ENCODE measurements around the gene AFP. TPM values are rescaled to one million over a fixed set of nuclear protein-coding genes. Genes with fewer than 3 reads are reported as not detected.

Gene AFP
- total RNA-seq, 1 experiment from 2014 or later, result 4.9 TPM

DNA sequence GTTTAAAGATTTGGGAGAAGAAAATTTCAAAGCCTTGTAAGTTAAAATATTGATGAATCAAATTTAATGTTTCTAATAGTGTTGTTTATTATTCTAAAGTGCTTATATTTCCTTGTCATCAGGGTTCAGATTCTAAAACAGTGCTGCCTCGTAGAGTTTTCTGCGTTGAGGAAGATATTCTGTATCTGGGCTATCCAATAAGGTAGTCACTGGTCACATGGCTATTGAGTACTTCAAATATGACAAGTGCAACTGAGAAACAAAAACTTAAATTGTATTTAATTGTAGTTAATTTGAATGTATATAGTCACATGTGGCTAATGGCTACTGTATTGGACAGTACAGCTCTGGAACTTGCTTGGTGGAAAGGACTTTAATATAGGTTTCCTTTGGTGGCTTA lies 30.9 kb upstream of the AFP start:
- no peak overlapping the region for H3K9ac ChIP-seq (ENCODE audit: extremely low read depth, insufficient read length, low read length)
- no peak overlapping the region for H2BK5ac ChIP-seq (ENCODE audit: insufficient read length, low read length)
- Mint-ChIP-seq H3K4me1 (peaks cover 17 to 18% of the 10 kb centered on the region in 2 experiments), H3K27me3 (ENCODE audit: low read depth) (no peaks in the 10 kb centered on the region), H3K27ac (no peak overlapping the region), H3K4me3 (no peak overlapping the region), H3K36me3 (ENCODE audit: insufficient read depth in 1 of 3, low read depth in 3 of 3) (no peaks in the 10 kb centered on the region), H3K9me3 (no peaks in the 10 kb centered on the region)
- H3K9me3 ChIP-seq (ENCODE audit: control insufficient read depth, low read depth, low read length), result no peaks in the 10 kb centered on the region
- H3K4me2 ChIP-seq (ENCODE audit: insufficient read depth, insufficient read length, low read length), result no peak overlapping the region
- H4K5ac ChIP-seq (ENCODE audit: insufficient read length, low read depth, low read length), result no peak overlapping the region
- TF ChIP-seq, protein P1, sequence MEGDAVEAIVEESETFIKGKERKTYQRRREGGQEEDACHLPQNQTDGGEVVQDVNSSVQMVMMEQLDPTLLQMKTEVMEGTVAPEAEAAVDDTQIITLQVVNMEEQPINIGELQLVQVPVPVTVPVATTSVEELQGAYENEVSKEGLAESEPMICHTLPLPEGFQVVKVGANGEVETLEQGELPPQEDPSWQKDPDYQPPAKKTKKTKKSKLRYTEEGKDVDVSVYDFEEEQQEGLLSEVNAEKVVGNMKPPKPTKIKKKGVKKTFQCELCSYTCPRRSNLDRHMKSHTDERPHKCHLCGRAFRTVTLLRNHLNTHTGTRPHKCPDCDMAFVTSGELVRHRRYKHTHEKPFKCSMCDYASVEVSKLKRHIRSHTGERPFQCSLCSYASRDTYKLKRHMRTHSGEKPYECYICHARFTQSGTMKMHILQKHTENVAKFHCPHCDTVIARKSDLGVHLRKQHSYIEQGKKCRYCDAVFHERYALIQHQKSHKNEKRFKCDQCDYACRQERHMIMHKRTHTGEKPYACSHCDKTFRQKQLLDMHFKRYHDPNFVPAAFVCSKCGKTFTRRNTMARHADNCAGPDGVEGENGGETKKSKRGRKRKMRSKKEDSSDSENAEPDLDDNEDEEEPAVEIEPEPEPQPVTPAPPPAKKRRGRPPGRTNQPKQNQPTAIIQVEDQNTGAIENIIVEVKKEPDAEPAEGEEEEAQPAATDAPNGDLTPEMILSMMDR (conservative IDR thresholded peaks at IDR 0.05), result no peak
- WGBS (ENCODE audit: extremely low coverage, insufficient read length, low lambda C conversion rate), result no CpG with 5 or more reads among the region's 2 CpGs
- H3K14ac ChIP-seq (ENCODE audit: insufficient read depth, low read length), result no peak overlapping the region
- no peaks in the 10 kb centered on the region for H3K23me2 ChIP-seq (ENCODE audit: insufficient read length, low read depth, low read length, poor library complexity, severe bottlenecking)
- H3K79me2 ChIP-seq (ENCODE audit: insufficient read depth, low read length), result no peaks in the 10 kb centered on the region
- H4K91ac ChIP-seq (ENCODE audit: insufficient read length, low read depth, low read length), result no peak overlapping the region
- no peak overlapping the region for H3K56ac ChIP-seq (ENCODE audit: insufficient read length, low read depth, low read length)
- H3K27ac ChIP-seq (ENCODE audit: insufficient read length, low read depth, low read length), result no peak overlapping the region
- no peak for DNase-seq
- no peaks in the 10 kb centered on the region for H3K79me1 ChIP-seq (ENCODE audit: insufficient read depth, low read depth, low read length, poor library complexity, severe bottlenecking)
- no peaks in the 10 kb centered on the region for H4K20me1 ChIP-seq (ENCODE audit: control insufficient read depth, insufficient read depth, insufficient read length)
- 0 out of 2 replicates have a peak, but pooled peaks cover 2% of the 10 kb centered on the region for H3K4me1 ChIP-seq (ENCODE audit: insufficient read depth, low read length)
- no peak overlapping the region for H2BK15ac ChIP-seq (ENCODE audit: low read depth, low read length)
- no peak overlapping the region for H3K18ac ChIP-seq (ENCODE audit: insufficient read length, low read depth, low read length)
- H2BK12ac ChIP-seq (ENCODE audit: insufficient read length, low read depth, low read length), result no peak overlapping the region
- no peak overlapping the region for H4K8ac ChIP-seq (replicated peaks; ENCODE audit: insufficient read length, low read depth, low read length)
- no peak overlapping the region for H3K4ac ChIP-seq (ENCODE audit: low read depth, low read length)
- H3K23ac ChIP-seq (ENCODE audit: insufficient read length, low read depth, low read length), result no peak overlapping the region
- no peak overlapping the region for H2BK120ac ChIP-seq (ENCODE audit: low read depth, low read length, poor library complexity, severe bottlenecking)
- no peak overlapping the region for H3T11ph ChIP-seq (ENCODE audit: low read length)
- no peak overlapping the region for H2AK5ac ChIP-seq (ENCODE audit: insufficient read length, low read length)
- H3K27me3 ChIP-seq (ENCODE audit: insufficient read depth, low read length), result no peaks in the 10 kb centered on the region
- no peak overlapping the region for H2BK20ac ChIP-seq (ENCODE audit: low read depth, low read length, poor library complexity, severe bottlenecking)
- H2AFZ ChIP-seq (ENCODE audit: low read length), result no peak overlapping the region
